Measurements from ENCODE around the gene PDE6H. TPM values are rescaled to one million over a fixed set of nuclear protein-coding genes. Genes with fewer than 3 reads are reported as not detected.

PDE6H gene
- total and polyA plus RNA-seq, 10 of the 15 experiments (the other 5 are each of a cell fraction or from before 2014, with no cell fraction given): 0.16 TPM; not detected in 9

GRCh38 chr12:14960548-14961465 lies 12.0 kb upstream of the PDE6H start (continued):
- TF ChIP-seq POU2F2 (IDR thresholded peaks at IDR 0.05; ENCODE audit: borderline replicate concordance, low read depth, low read length) (0 out of 3 replicates have a peak, but pooled peaks have one; percentile 3), ZNF687 (IDR thresholded peaks at IDR 0.05) (0 out of 2 replicates have a peak, but pooled peaks have one; percentile 16), ZNF384 (IDR thresholded peaks at IDR 0.05; ENCODE audit: borderline replicate concordance, low read depth, low read length) (no peak), ETV6 (conservative IDR thresholded peaks at IDR 0.05 in 1 of 2, IDR thresholded peaks at IDR 0.05 in 1 of 2; ENCODE audit: borderline replicate concordance in 1 of 2, low read depth in 1 of 2) (peak in 1 of 2 experiments; percentile 50; a peak in 1 of 4 replicates), E2F8 (IDR thresholded peaks at IDR 0.05; ENCODE audit: low read depth, partially characterized antibody) (no peak)
